ENCODE results near the gene SEMA4C. TPM values are rescaled to one million over a fixed set of nuclear protein-coding genes. Genes with fewer than 3 reads are reported as not detected.
A peak's percentile ranks its signal among the peaks of the same experiment; 100 is the strongest.

SEMA4C gene
- 20.2 TPM for polyA plus RNA-seq (2013, experiment 1 of 2)
- polyA plus RNA-seq (2013, experiment 2 of 2) = 20.7 TPM

DNA sequence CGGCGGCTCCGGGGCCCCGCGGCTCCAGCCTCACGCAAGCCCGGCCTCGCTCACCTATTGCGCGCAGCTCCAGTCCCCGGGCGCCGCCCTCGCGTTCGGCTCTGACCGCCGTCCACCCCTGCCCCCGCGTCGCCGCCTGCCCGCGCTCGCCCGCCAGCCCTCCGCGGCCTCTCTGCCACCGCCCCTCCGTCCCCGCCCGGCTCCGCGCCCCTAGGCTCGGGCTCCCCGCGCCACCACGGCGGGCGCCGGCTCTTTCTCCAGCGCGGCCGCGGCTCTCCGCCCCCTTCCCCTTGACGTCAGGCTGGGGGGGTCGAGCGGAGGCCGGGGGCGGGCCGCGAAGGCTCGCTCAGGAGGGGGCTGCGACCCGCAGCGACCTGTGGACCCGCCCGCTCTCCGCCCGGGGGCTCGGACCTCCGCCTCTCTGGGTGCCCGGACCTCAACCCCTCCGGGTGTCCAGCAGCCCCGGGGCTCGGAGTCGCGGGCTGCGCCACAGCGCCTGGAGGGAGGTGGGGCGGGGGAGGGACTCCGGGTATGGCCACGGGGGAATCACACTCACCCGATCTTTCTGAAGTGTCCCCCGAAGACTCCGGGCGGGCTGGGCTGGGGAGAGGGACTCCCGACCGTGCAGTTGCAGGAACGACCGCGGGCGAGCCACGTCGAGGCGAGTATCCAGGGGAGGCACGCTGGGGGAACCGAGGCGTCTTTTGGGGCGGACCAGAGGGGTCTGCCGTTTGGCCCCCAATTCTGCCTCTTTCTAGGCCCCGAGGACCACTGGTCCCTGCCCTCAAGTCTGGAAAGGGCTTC, at the start of gene SEMA4C:
Gene SEMA4C (minus strand): TSS at position 259 of the 804 bp plus-strand sequence. CDS start 2,194 bp downstream, outside the sequence.
- peak within 1 kb of the TSS; percentile 94 to 97 for H3K18ac ChIP-seq (ENCODE audit: low read depth in 1 of 2, low read length in 2 of 2)
- peak within 1 kb of the TSS; percentile 89 for H4K91ac ChIP-seq (ENCODE audit: low read length)
- peaks cover 25% of the 10 kb centered on the region for H3K4me1 ChIP-seq (ENCODE audit: control insufficient read depth, insufficient read depth, low read depth, low read length)
- peak within 1 kb of the TSS; percentile 92 for H2BK15ac ChIP-seq (ENCODE audit: low read depth, poor library complexity, severe bottlenecking)
- peak within 1 kb of the TSS; percentile 77 to 87 for H3K4ac ChIP-seq (ENCODE audit: low read depth in 1 of 2, low read length in 2 of 2)
- H3K79me1 ChIP-seq (replicated peaks; ENCODE audit: low read length, poor library complexity, severe bottlenecking) = peaks cover 8% of the 10 kb centered on the region
- no peak within 1 kb of the TSS for H2AK5ac ChIP-seq (ENCODE audit: low read length, severe bottlenecking)
- H3K4me2 ChIP-seq (ENCODE audit: low read length, poor library complexity, severe bottlenecking) = peak within 1 kb of the TSS; percentile 83
- peaks cover 0 to 18% of the 10 kb centered on the region in 2 experiments for H3K27me3 ChIP-seq (ENCODE audit: control insufficient read depth in 1 of 2, insufficient read depth in 1 of 2, low read length in 2 of 2)
- H3K36me3 ChIP-seq (ENCODE audit: control insufficient read depth in 1 of 2, insufficient read depth in 2 of 2, low read depth in 1 of 2, low read length in 2 of 2) = peaks cover 22 to 23% of the 10 kb centered on the region in 2 experiments
- no peak within 1 kb of the TSS for H3K27ac ChIP-seq (ENCODE audit: low read length, poor library complexity, severe bottlenecking)
- WGBS = 1% methylated on average over 60 of the region's 93 CpGs
- H3K9me3 ChIP-seq (ENCODE audit: control insufficient read depth, low read length) = no peaks in the 10 kb centered on the region
- H4K8ac ChIP-seq (ENCODE audit: low read length) = peak within 1 kb of the TSS; percentile 90
- peak within 1 kb of the TSS; percentile 76 to 91 for H3K4me3 ChIP-seq (ENCODE audit: insufficient read depth in 1 of 2, low read depth in 1 of 2, low read length in 2 of 2)
- peak within 1 kb of the TSS; percentile 70 to 95 for H3K23ac ChIP-seq (ENCODE audit: low read length in 2 of 2)
- H3K14ac ChIP-seq (ENCODE audit: low read length in 2 of 2) = peak within 1 kb of the TSS; percentile 95 to 97
- H2BK120ac ChIP-seq (ENCODE audit: low read depth, low read length) = peak within 1 kb of the TSS; percentile 97
- peak within 1 kb of the TSS; percentile 90 for H2AFZ ChIP-seq (ENCODE audit: low read depth, low read length)
- peak within 1 kb of the TSS in 1 of 2 experiments; percentile 70 for H2BK12ac ChIP-seq (ENCODE audit: low read length in 2 of 2)
- peak; percentile 48 for DNase-seq
- H2BK5ac ChIP-seq (ENCODE audit: low read depth, low read length, poor library complexity, severe bottlenecking) = peak within 1 kb of the TSS; percentile 87
- peak within 1 kb of the TSS; percentile 92 for H3K9ac ChIP-seq (ENCODE audit: low read length)

DNA sequence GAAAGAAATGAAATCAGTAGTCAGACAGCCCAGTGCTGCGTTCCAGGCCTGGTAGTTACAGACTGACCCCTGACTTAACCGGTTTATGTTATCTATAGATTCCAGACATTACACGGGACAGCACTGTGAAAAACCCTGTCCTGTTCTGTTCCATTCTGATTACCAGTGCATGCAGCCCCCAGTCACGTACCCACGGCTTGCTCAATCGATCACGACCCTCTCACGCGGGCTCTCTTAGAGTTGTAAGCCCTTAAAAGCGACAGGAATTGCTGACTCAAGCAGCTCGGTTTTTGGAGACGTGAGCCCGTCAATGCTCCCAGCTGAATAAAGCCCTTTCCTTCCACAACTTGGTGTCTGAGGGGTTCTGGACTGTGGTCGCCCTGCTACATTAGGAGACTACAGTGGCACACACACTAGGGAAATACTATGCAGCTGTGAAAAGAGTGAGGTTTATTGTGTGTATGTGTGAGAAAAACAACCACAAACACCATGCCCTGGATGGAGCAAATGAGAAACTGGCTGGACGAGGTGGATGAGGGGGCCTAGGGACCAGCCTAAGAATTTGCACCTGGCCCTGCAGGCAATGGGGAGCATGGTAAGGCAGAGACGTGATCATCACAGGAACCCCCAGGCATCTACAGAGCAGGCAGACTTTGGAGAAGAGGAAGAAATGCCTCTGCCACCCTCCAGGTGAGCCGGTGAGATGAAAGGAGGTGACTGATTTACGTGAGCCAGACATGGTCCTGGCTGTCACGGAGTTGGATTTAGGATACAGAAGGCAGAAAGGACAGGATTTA, 49.1 kb upstream of the SEMA4C start:
- peaks cover 23% of the 10 kb centered on the region for H3K9me3 ChIP-seq (ENCODE audit: control insufficient read depth, low read length)

GRCh38 chr2:96918092-96918753, 48.3 kb upstream of the SEMA4C start:
- Histone ChIP-seq H2BK15ac (ENCODE audit: low read depth, poor library complexity, severe bottlenecking) (no peak overlapping the region), H3K4me3 (ENCODE audit: insufficient read depth in 1 of 2, low read depth in 1 of 2, low read length in 2 of 2) (no peak overlapping the region), H2BK5ac (ENCODE audit: low read depth, low read length, poor library complexity, severe bottlenecking) (no peak overlapping the region), H3K27me3 (ENCODE audit: control insufficient read depth in 1 of 2, insufficient read depth in 1 of 2, low read length in 2 of 2) (peaks cover 22 to 29% of the 10 kb centered on the region in 2 experiments), H3K27ac (ENCODE audit: low read length, poor library complexity, severe bottlenecking) (no peak overlapping the region), H3K4me1 (ENCODE audit: control insufficient read depth, insufficient read depth, low read depth, low read length) (no peaks in the 10 kb centered on the region), H3K9ac (ENCODE audit: low read length) (no peak overlapping the region), H3K4ac (ENCODE audit: low read depth in 1 of 2, low read length in 2 of 2) (no peak overlapping the region), H2AK5ac (ENCODE audit: low read length, severe bottlenecking) (no peak overlapping the region), H3K4me2 (ENCODE audit: low read length, poor library complexity, severe bottlenecking) (no peak overlapping the region), H2BK12ac (ENCODE audit: low read length in 2 of 2) (no peak overlapping the region), H2BK120ac (ENCODE audit: low read depth, low read length) (no peak overlapping the region), H3K9me3 (ENCODE audit: control insufficient read depth, low read length) (peaks cover 23% of the 10 kb centered on the region), H3K18ac (ENCODE audit: low read depth in 1 of 2, low read length in 2 of 2) (no peak overlapping the region), H3K79me1 (replicated peaks; ENCODE audit: low read length, poor library complexity, severe bottlenecking) (no peaks in the 10 kb centered on the region), H3K14ac (ENCODE audit: low read length in 2 of 2) (no peak overlapping the region), H3K23ac (ENCODE audit: low read length in 2 of 2) (no peak overlapping the region), H4K8ac (ENCODE audit: low read length) (no peak overlapping the region), H3K36me3 (ENCODE audit: control insufficient read depth in 1 of 2, insufficient read depth in 2 of 2, low read depth in 1 of 2, low read length in 2 of 2) (no peaks in the 10 kb centered on the region), H2AFZ (ENCODE audit: low read depth, low read length) (no peak overlapping the region), H4K91ac (ENCODE audit: low read length) (no peak overlapping the region)
- no peak for DNase-seq

More for the DNA sequence above, 49.1 kb upstream of the SEMA4C start:
- Histone ChIP-seq H3K79me1 (replicated peaks; ENCODE audit: low read length, poor library complexity, severe bottlenecking) (no peaks in the 10 kb centered on the region), H3K4me1 (ENCODE audit: control insufficient read depth, insufficient read depth, low read depth, low read length) (no peaks in the 10 kb centered on the region), H3K18ac (ENCODE audit: low read depth in 1 of 2, low read length in 2 of 2) (no peak overlapping the region), H3K14ac (ENCODE audit: low read length in 2 of 2) (no peak overlapping the region), H2AK5ac (ENCODE audit: low read length, severe bottlenecking) (no peak overlapping the region), H3K4me2 (ENCODE audit: low read length, poor library complexity, severe bottlenecking) (no peak overlapping the region), H3K23ac (ENCODE audit: low read length in 2 of 2) (no peak overlapping the region), H4K91ac (ENCODE audit: low read length) (no peak overlapping the region), H2BK5ac (ENCODE audit: low read depth, low read length, poor library complexity, severe bottlenecking) (no peak overlapping the region), H4K8ac (ENCODE audit: low read length) (no peak overlapping the region), H3K27ac (ENCODE audit: low read length, poor library complexity, severe bottlenecking) (no peak overlapping the region), H2AFZ (ENCODE audit: low read depth, low read length) (no peak overlapping the region), H3K9ac (ENCODE audit: low read length) (no peak overlapping the region), H2BK120ac (ENCODE audit: low read depth, low read length) (no peak overlapping the region), H3K36me3 (ENCODE audit: control insufficient read depth in 1 of 2, insufficient read depth in 2 of 2, low read depth in 1 of 2, low read length in 2 of 2) (no peaks in the 10 kb centered on the region), H2BK15ac (ENCODE audit: low read depth, poor library complexity, severe bottlenecking) (no peak overlapping the region), H3K4me3 (ENCODE audit: insufficient read depth in 1 of 2, low read depth in 1 of 2, low read length in 2 of 2) (no peak overlapping the region), H2BK12ac (ENCODE audit: low read length in 2 of 2) (no peak overlapping the region), H3K4ac (ENCODE audit: low read depth in 1 of 2, low read length in 2 of 2) (no peak overlapping the region), H3K27me3 (ENCODE audit: control insufficient read depth in 1 of 2, insufficient read depth in 1 of 2, low read length in 2 of 2) (peaks cover 15 to 33% of the 10 kb centered on the region in 2 experiments)
- no peak for DNase-seq
- WGBS = 84% methylated on average over 19 of the region's 19 CpGs
